Activated CD8-positive, alpha-beta memory T cell treated with anti-CD3 and anti-CD28 coated beads for 24 hours (primary cell): ENCODE measurements around the gene PPARA.

Experiments
- DNase-seq: peaks from one replicate; pipeline ENCODE4 v3.0.0-alpha.2; 2020

PPARA gene

DNA sequence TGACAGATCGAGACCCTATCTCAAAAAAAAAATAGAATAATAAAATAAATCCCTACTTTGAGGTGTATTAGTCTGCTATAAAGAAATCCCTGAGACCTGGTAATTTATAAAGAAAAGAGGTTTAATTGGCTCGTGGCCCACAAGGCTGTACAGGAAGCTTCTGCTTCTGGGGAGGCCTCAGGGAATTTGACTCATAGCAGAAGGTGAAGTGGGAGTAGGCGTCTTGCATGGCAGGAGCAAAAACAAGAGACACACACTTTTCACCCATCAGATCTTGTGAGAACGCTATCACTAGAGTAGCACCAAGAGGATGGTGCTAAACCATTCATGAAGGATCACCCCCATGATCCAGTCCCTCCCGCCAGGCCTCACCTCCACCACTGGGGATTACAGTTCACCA lies 70.6 kb downstream of the PPARA start:
- no peak for DNase-seq

DNA sequence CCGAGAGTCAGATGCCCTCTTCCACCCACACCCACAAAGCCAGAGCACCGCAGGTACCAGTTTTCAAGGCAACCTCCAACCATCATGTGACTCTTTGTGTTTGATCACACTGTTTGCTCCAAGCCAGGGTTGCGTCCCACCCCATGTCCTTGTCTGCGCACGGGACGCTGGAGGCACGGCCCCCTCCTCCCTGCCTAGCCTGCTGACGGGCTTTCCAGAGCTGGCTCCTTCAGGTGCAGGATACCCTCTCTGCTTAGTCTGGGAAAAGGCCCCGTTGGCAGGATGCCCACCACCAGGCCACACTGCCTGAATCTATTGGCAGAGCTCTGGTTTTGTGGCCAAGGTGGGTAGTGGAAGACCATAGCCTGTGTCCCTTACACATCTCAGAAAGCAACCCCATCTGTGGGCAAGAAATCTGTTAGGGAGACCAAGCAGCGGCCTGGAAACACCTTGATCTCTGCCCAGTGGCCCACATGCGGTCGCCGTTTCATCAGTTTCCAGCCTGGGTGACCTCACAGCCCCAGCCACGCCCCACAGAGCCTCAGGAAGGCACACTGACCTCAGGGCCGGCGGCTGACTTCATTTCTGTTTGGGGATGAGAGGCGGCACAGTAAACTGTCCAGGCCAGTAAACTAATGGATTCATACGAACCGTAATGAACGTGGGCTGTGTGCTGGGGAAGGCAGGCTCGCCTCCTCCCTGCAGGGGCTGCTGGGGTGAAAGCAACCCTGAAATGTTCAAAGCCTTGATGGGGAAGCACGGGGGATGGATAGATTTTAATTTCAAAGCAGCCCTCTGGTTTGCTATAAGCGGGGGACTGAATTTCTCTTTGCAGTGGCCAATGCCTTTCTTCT lies 73.9 kb downstream of the PPARA start:
- no peak for DNase-seq

- DNase-seq: no peak
Measured at GRCh38 chr22:46224898-46225290, 74.6 kb downstream of the PPARA start.

- DNase-seq: no peak
Measured at GRCh38 chr22:46225631-46226030, 75.3 kb downstream of the PPARA start.

DNA sequence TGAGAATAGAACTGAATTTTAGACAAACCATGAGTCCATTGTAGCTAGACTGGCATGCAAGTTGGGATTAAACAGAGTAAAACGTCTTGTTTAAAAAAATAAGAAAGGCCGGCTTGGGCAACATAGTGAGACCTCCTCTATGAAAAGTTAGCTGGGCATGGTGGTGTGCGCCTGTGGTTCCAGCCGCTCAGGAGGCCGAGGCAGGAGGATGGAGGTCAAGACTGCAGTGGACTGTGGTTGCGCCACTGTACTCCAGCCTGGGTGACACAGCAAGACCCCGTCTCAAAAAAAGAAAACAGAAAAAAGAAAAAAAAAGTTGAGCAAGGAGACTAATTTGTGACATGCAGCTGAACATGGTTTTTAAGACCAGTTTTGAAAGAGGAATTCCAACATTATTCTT lies 76.3 kb downstream of the PPARA start:
- DNase-seq: no peak

DNA sequence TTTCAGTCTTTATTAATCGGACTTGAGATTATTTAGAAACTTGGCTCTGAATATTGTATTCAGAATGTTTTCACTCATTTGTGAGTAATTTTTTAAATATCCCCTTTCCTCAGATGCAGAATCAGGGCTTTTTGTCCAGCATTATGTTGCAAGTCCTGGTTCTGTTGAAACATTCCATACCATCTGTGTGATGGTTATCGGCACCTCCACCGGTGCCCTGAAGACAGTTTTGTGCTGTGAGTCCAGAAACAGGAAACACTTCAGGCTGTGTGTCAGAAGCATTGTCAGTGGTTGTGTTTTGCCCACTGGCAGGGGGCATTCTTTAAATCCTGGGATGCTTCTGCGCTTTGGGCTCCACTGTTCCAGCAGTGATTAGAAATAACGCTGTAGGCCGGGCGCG lies 79.4 kb downstream of the PPARA start:
- DNase-seq: no peak

- no peak for DNase-seq
Measured at GRCh38 chr22:46230262-46230901, 80.1 kb downstream of the PPARA start.

- no peak for DNase-seq
Measured at GRCh38 chr22:46233231-46233630, 82.9 kb downstream of the PPARA start.

DNA sequence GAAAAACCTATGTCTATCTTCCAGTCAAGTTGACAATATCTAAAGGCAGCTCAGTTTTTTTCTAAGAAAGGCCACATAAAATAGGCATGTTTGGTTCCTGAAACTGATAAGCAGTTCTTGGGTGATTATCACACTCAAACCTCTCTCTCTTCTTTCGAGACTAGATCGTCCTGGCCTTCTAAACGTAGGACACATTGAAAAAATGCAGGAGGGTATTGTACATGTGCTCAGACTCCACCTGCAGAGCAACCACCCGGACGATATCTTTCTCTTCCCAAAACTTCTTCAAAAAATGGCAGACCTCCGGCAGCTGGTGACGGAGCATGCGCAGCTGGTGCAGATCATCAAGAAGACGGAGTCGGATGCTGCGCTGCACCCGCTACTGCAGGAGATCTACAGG lies 84.6 kb downstream of the PPARA start:
- DNase-seq: no peak

DNA sequence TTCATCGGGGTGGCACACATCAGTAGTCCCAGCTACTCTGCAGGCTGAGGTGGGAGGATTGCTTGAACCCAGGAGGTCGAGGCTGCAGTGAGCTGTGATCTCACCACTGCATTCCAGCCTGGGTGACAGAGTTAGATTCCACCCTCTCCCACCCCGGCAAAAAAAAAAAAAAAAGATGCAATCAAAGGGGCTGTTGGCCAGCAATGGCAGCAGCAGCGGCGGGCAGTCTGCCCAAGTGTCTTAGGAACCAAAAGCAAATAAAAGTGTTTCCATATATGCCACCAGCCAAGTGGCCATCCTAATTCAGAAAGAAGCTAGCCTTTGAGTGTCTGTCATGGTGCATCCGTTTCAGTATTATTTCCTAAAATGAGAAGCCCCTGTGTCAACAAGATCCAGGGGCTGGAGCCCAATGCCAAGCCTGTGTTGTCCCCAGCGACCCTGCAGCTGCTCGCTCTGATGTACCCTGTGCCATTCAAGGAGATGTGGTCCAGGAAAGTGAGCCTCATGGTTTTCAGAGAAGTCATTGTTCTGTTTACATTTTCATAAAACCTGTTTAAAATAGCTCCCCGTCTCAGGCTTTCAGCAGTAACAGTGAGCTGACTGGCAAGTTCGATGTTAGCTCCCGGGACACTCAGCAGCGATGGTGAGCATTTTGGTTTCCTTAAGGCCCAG lies 87.3 kb downstream of the PPARA start:
- no peak for DNase-seq

DNA sequence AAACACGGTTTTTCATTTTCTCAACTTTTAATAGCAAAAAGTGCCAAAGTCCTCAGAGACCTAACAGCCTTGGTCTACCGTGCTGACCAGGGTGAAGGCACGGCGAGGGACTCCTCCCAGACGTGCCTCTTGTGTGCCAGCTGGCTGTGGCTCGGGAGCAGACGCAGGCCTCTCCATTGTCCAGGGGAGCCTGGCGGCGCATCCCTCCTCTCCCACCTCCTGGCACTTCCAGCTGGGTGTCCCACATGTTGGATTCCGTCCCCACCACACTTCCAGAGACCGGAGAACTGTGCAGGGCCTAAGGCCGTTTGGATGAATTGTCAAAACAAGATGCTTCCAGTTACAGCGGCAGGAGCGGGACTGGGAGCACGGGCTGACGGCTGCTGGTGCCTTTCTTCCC lies 88.2 kb downstream of the PPARA start:
- no peak for DNase-seq

DNA sequence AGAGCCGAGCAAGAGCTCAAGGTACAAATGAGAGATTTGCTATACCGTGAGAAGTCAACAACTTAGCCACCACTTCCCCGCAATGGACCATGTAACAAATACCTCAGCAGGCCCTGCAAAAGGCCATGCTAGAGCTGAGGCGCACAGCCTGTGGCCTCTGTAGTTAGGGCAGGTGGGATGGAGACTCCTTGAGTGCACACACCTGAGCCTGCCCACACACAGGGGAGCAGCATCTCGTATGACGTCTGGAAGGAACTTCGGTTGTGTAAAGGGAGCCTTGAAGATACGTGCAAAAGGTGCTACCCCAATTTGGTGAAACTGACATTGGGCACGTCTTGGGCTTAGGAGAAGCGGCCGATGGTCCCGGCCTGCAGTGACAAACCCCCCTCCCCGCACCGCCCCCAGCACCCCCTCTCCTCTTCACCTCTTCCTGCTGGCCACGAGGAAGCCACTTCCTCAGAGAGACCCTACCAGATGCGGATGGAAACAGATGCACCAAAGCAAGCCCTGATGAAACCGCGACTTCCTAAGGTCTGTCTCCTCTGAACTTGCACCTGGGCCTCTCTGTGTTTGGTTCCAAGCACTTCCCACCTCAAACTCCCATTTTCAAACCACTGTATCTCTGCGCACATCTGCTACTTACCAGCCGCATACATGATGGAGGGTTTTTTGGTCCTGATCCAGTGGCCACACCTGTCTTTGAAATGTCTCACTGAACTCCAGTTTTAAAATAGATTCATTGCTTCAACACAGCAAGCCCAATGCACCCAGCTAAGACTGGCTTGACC lies 89.1 kb downstream of the PPARA start:
- no peak for DNase-seq

- no peak for DNase-seq
Measured at GRCh38 chr22:46240073-46240472, 89.7 kb downstream of the PPARA start.

GRCh38 chr22:46240506-46240905 lies 90.2 kb downstream of the PPARA start:
- DNase-seq: no peak

- DNase-seq: no peak
Measured at GRCh38 chr22:46240907-46241306, 90.6 kb downstream of the PPARA start.

- DNase-seq: no peak
Measured at GRCh38 chr22:46241396-46242007, 91.2 kb downstream of the PPARA start.

- DNase-seq: no peak
Measured at GRCh38 chr22:46242076-46242475, 91.8 kb downstream of the PPARA start.

- no peak for DNase-seq
Measured at GRCh38 chr22:46244771-46245170, 94.4 kb downstream of the PPARA start.

GRCh38 chr22:46245511-46245910 lies 95.2 kb downstream of the PPARA start:
- DNase-seq: no peak

- DNase-seq: no peak
Measured at GRCh38 chr22:46246178-46246577, 95.9 kb downstream of the PPARA start.

DNA sequence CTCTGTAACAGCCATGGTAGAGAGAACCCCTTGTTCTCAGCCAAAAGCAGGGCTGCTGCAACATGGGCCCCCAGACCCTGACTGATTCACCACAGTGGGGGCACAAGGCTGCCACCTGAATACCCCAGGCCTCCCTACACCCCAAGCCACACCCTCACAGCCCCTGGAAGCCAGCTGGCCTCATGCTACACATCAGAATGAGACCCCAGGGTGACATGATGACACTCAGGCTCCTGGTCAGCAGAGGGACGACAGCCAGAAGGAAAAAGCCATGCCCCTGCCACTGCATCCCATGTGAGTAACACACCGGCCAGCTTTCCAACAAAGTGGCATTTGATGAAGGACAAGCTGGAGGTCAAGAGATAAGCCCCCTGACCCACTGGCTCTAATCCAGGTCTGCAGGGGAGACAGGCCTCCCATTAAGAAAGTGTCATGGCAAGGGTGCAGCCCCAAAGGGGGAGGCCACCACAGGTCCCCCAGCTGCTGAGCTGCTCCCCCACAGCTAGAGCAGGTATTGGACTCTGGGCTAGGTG lies 97.2 kb downstream of the PPARA start:
- DNase-seq: no peak

DNA sequence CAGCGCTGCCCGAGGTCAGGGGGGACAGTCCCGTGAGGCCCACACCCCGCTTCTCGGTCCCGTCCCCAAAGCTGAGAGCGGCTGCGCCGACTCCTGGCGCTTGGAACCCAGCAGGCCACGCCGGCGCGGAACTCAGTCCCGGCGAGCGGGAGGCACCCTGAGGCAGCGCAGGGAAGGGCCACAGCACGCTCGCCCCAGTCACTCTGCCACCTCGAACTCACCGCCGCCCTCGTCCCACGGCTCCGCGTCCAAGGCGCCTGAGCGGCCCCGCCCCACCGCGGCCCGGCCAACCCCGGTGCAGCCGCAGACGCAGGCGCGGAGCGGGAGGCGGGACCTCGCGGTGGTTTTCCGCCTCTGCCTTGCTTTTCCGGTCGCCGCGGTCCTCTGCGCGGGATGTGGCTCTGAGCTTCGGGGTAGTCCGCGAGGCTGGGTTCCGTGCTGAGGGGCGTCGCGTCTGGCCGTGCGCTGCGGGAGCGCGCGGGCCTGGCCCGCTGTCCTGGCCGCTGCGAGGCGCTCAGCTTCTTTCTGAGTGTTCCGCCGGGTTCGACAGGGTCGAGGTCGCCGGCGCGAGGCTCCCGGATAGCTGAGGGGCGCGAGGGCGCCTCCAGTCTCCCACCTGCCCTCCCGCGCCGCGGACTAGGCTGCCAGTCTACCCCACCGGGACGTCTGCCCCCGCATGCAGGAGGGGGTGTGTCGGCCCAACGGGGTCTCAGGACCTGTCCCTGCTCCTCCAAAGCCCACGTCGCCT lies 99.9 kb downstream of the PPARA start, which contains the start of gene CDPF1:
Gene CDPF1 (minus strand): TSS at position 259 of the 748 bp plus-strand sequence. CDS start 2,009 bp downstream, outside the sequence.
- peak; percentile 96 for DNase-seq
